GM12801 (cell line): ENCODE data around the gene DNAJB9.

Experiments
- TF ChIP-seq, protein P1 (sequence below): IDR thresholded peaks from one replicate; pipeline ENCODE4 v1.5.1; 2011; ENCODE audit warnings: control low read depth; ENCODE audit not compliant: insufficient read length; ENCODE audit errors: extremely low read depth

The DNAJB9 gene

GRCh38 chr7:108603656-108604306 is 34.1 kb downstream of the DNAJB9 start:
- TF ChIP-seq, protein P1, sequence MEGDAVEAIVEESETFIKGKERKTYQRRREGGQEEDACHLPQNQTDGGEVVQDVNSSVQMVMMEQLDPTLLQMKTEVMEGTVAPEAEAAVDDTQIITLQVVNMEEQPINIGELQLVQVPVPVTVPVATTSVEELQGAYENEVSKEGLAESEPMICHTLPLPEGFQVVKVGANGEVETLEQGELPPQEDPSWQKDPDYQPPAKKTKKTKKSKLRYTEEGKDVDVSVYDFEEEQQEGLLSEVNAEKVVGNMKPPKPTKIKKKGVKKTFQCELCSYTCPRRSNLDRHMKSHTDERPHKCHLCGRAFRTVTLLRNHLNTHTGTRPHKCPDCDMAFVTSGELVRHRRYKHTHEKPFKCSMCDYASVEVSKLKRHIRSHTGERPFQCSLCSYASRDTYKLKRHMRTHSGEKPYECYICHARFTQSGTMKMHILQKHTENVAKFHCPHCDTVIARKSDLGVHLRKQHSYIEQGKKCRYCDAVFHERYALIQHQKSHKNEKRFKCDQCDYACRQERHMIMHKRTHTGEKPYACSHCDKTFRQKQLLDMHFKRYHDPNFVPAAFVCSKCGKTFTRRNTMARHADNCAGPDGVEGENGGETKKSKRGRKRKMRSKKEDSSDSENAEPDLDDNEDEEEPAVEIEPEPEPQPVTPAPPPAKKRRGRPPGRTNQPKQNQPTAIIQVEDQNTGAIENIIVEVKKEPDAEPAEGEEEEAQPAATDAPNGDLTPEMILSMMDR = no peak

- TF ChIP-seq, protein P1 = no peak
Observed at GRCh38 chr7:108604307-108605077, 34.8 kb downstream of the DNAJB9 start.

DNA sequence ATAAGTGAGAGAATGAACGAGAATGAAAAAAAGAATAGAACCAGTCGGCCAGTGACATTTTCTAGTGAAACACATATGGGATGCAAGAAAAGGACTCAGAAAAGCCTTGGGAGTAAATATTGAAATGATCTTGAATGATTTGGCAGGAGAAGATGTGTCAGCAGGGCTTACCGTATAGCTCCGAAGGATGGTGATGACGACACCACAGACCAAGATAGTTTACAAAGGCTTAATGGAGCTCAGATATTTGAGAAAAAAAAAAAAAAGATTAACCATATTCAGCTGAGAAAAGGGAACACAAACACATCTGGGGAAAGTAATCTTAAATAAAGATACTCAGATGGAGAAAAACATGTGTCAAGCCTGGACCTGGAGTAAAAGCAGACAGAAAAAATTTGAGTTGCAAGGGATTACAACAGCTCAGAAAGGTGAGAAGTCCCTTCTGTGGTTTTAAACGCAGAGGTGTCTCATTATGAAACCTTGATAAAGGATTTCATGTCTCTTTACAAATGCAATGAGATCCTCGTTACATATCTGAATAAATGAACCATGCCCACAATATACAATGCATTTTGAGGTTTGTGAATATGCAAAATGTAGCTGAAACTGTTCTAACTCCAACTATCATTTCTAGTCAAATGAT is 36.0 kb downstream of the DNAJB9 start:
- TF ChIP-seq, protein P1 = no peak

DNA sequence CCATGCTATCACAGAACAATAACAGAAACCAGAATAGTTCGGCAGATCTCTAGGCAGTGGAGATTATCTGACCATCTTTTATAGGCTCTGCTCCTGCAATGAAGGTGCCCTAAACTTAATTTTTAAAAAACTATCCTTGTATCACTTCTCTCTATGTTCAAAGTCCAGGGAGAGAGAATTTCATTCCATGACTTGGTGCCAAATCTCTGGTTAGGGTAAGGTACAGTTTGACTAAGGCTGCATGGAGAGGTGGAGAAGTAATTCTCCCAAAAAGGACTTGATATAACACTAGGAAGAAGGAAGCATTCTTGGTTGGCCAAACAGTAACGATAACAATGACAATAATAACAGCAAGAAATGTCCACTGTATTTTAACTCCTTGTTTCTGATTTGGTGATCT is 40.0 kb downstream of the DNAJB9 start:
- TF ChIP-seq, protein P1 = no peak

DNA sequence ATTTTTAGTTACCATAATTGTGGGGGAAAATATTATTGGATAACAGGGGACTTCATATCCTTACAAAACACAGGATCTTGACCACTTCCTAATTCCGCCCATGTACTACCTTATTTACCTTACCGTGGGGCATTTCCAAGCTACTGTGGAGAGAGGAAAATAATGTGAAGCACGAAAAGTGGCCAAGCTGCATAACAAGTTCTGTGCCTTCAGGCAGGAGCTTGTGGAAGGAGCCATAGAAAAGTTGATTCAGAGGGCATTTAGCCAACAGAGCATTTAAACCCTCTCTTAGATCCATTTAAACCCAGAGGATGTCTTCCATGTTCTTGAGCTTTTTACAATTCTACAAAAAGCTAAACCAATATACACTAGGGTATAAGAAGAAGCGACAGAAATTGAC is 41.6 kb downstream of the DNAJB9 start:
- TF ChIP-seq, protein P1 = no peak

DNA sequence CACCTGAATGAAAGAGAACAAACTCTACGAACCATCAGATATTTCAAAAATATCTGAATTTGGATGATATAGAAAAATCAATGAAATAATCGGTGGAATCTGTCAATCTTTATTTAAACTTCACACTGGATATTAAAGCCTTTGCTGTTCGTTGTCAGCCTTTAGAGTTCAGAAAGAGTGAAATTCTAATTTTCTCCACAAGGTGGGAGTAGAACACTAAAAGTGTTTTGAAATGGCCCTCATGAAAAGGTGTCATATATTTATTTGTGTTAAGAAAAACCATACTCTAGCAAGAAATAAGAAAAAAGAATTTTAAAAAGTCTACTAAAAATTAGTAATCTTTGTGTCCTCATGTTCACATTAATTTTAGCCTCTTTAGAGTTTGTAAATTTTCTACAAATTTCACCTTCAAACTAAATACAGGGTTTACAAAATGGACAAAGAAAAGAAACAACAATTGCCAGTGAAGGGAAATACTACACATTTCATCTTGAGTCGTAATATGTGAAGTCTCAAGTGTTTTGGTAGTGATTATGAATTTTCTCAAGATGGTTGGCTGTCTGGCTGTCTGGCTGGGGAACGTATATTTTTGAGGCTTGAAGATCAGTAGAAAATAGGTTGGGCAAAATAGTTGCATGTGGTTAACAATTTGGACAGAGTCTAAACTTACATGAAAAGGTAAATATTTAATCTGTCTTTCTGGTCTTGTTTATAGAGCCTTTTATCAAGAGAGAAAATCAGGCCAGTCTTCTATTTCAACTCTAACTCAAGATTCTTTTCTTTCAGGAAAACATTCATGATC is 43.7 kb downstream of the DNAJB9 start:
- TF ChIP-seq, protein P1 = no peak

DNA sequence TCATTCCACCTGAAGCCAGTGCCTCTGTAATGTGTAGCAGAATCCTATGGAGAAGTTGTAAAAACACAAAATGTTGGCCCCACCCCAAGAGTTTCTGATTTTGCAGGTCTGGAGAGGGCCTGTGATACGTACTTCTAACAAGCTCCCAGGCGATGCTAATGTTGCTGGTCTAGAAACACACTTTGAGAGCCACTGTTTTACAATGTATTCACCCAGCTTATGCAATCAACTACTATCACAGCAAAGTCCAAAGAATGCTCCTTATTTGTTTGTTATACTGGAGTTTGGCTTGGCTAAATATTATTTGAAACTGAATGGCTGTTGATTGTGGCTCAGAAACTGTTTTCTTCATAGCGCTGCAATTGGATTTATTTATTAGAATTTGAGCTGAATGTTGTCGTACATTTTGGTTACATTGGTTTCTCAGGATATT is 44.3 kb downstream of the DNAJB9 start:
- TF ChIP-seq, protein P1 = no peak
